Measurements from ENCODE around the gene LRWD1.

Gene LRWD1

DNA sequence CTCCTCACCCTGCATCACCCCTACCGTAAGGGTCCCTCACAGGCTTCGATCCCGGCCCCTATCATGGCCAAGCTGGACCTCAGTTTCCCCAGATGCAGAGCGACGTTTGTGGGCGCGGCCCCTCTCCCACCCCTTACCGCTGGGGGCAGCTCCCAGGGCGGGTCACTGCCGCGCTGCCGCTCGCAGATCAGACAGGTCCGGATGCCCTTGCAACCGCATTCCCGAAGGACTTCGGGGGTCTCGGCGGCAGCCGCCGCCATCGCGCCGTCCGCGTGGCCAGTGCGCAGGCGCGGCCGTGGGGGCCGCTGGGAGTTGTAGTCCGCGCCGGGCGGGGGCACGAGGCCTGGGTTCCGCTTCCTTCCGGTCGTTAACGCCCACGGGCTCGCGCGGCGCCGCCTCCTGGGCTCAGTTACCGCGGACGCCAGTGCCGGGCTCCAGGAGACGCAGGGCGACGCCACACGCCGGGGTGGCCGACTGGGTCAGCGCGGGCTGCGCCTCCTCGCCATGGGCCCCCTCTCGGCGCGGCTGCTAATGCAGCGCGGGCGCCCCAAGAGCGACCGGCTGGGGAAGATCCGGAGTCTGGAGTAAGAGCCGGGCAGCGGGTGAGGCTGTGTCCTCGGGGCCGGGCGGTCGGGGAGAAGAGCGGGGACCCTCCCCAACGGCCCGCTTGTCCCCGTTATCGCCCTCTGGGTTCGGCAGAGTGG is at the start of gene LRWD1, which contains the start of gene ALKBH4:
Gene LRWD1, plus strand, starts transcription at position 408 of the 704 bp plus-strand sequence. Its CDS starts 97 bp downstream, at position 505.
Gene ALKBH4, minus strand, starts transcription at position 287 of the 704 bp plus-strand sequence. Its CDS starts 27 bp downstream, at position 260.
- peak; percentile 83 to 84 for DNase-seq

- DNase-seq = no peak
These were observed 49.0 kb upstream of the LRWD1 start for GRCh38 chr7:102415685-102416225.

- no peak for DNase-seq
These were observed 48.4 kb upstream of the LRWD1 start for GRCh38 chr7:102416406-102416805.

DNA sequence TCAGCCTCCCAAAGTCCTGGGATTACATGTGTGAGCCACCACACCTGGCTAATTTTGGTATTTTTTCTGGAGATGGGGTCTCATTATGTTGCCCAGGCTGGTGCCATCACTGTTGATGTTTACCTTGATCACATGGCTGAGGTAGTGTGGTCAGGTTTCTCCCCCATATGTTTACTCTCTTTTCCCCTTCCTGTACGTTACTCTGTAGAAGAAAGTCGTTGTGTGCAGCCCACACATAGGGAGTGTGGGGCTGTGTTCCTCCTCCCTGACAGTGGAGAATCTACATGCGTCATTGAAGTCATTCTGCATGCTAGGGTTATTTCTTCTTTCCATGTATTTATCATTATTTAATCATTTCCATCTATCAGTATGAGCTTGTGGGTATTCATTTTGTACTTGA is 47.7 kb upstream of the LRWD1 start:
- no peak for DNase-seq

GRCh38 chr7:102418592-102418991 is 46.2 kb upstream of the LRWD1 start:
- no peak for DNase-seq

DNA sequence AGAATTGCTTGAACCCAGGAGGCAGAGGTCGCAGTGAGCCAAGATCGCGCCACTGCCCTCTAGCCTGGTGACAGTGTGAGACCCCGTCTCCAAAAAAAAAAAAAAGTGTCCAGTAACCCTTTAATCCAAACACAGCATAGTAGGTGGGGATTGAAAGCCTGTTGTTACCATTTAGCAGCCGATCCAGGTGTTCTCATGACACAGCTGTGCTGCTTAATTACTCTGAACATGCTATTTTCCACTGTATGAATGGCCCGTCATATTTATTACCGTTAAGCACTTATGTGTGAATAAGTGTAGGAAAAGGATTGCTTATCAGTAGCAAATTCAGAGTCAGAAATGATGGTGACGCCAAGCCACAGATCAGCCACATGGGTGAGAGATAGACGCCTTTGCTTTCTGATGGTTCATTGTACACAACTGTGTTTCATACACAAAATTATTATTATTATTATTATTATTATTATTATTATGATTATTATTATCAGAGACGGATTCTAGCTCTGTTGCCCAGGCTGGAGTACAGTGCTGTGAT is 43.0 kb upstream of the LRWD1 start:
- DNase-seq = no peak

DNA sequence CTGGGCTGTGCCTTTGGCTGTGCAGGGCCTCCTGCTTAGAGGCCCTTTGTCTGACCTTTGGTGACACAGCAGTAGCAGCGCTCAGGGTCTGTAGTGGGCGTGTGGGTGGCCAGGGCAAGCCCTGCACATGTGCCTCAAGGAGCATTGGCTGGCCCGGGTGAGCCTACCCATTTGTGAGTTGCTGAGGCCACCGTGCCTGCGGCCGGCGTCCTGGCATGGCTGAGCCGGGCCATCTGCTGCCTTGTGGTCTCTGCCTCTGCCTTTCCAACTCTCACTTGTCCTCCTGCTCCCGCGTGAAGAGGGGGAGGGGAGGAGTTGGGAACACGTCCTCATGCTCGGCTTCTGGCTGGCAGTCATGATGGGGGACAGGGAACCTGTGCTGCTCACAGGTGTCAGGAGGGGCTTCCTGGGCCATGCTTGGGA is 40.6 kb upstream of the LRWD1 start:
- DNase-seq = no peak

GRCh38 chr7:102424787-102425218 is 40.0 kb upstream of the LRWD1 start:
- no peak for DNase-seq

DNA sequence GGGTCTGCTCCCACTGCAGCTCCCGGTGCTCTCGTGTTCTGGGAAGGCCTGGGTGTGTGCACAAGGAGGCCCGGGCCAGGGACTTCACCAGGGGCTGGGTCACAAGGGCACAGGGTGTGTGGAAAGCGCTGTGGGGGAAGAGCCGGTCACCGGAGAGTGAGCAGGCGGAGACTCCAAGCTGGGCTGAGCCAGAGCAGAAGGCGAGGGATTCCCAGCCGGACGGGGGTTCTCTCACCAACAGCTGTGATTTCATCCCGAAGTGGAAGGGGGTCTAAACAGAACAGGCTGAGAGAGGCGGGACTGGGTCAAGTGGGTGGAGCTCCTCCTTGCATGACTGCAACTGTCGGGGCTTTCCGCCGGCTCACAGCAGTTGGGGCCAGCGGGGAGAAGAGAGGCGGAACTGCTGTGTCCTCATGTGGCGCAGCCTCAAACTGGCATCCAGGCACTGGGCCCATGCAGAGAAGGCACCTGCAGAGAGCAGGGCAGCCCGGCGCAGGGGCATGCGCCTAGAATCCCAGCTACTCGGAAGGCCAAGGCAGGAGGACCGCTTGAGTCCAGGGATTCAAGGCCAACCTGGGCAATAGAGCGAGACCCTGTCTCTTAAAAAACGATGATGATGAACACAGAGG is 39.0 kb upstream of the LRWD1 start:
- DNase-seq = peak; percentile 75 to 86

DNA sequence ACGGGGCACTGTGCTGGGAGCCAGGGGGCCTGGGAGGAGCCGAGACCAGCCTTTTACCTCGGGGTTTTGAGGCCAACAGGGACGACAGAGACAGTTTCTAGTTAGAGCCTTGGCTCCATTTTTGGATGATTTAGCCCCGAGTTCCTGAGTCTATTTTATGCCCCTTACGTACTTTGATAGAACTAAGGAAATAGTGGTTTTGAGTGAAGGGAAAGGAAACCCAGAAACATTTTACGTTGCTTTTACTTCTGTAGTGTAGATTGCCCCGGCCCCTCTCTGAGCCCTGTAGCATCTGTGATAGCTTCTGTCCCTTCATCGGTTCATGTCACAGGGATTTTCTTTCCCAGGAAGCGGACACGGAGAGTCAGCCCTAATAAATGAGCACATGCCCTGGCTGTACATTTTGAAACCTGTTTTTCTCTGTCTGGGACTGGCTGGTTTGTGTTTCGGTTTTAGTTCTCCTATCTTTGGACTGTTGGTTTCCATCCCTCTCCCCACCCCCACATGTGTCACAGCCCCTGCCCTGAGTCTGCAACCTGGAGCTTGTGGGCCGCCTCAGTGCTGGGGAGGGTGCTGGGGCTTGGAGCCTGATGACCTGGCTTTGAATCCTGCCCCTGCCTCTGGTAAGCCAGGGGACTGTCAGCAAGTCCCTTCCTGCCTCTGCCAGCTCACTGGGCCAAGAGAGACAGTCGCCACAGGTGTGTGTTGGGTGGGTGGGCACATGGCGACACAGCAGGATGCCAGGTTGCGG is 38.3 kb upstream of the LRWD1 start:
- peak; percentile 80 to 82 for DNase-seq

DNA sequence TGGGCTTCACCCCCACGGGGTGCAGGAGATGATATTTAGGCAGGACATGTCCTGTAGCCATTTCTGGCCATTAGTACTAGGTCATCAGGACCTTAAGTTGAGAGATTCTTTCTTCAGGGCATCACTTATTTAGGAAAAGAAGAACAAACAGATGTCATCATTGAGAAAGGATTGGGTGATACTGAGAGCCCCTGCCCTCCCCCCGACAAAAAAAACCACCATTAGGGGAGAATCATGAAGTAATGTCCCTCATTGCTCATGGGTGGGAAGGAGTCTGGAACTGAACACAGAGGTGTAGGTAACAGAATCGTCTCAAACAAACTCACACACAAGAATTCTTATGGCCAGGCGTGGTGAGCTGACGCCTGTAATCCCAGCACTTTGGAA is 37.8 kb upstream of the LRWD1 start:
- DNase-seq = no peak

- DNase-seq = no peak
These were observed 35.5 kb upstream of the LRWD1 start for GRCh38 chr7:102429141-102429899.

GRCh38 chr7:102431617-102432298 is 33.0 kb upstream of the LRWD1 start:
- DNase-seq = peak; percentile 17 to 52

GRCh38 chr7:102432442-102433218 is 32.2 kb upstream of the LRWD1 start:
- DNase-seq = no peak

- peak; percentile 42 to 49 for DNase-seq
These were observed 31.4 kb upstream of the LRWD1 start, which contains the start of gene ORAI2 for GRCh38 chr7:102433219-102434038. TSS of gene ORAI2 (plus strand) at chr7:102433575. CDS start at chr7:102438957, 5,382 bp downstream.

DNA sequence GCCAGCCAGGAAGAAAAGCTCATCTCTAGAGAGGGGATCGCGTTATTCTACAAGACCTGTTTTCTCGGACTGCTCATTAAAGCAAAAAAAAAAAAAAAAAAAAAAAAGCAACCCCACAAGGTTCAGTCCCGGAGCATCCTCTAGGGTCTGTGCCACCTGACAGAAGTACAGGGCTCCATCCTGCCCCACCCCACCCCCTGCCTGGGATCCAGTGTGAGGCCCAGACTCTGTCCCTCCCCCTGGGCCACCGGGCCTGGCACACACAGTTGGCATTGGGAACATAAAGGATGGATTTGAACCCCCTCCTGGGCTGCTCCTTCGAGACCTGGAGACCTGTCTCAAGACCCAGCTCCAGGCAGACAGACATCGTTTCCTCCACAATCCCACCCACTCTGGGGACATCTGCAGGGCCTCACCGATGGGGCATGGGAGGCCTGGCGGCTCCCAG is 30.7 kb upstream of the LRWD1 start:
- DNase-seq = no peak

DNA sequence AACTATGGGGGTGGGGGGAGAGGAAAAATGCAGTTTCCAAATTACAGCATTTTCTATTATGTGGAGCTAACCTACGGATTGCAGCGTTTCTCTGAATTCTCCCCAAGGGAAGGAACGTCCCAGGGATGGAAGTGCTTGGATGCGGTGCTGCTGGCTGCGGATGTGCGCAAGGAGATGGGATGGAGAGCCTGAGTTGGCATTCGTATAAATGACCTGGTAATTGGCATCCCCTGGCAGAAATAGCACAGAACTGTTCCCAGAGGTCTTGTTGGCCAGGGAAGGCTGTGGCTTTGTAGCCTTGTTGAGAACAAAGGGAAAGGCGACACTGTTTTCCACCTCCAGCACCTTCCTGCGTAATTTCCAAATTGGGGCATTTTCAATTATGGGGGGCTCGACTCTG is 28.7 kb upstream of the LRWD1 start:
- DNase-seq = no peak

- no peak for DNase-seq
These were observed 24.6 kb upstream of the LRWD1 start for GRCh38 chr7:102439963-102440795.

All from Kasumi-1 (cell line).